GM12865 (cell line): Measurements from ENCODE around the gene XRCC2.
"Not testable (repeated sequence)": the region's sequence is repeated elsewhere in the genome, so short reads cannot be mapped to it uniquely, and the experiment has no call there.

Experiments
- DNase-seq: peaks from one replicate; pipeline ENCODE4 v3.0.0; 2010; ENCODE audit warnings: low read depth
- H3K4me3 ChIP-seq: 2 replicates; pipeline ENCODE4 v1.5.1; 2011; ENCODE audit warnings: mild to moderate bottlenecking, low read depth, low read length, control low read depth
- CTCF ChIP-seq: IDR thresholded peaks from 2 replicates; pipeline ENCODE4 v1.5.1; 2011; ENCODE audit warnings: low read length, control low read depth, low read depth, inconsistent platforms; ENCODE audit not compliant: insufficient read depth; ENCODE audit errors: missing control alignments

XRCC2 gene

GRCh38 chr7:152704796-152705384 is 28.9 kb upstream of the XRCC2 start:
- no peak for TF ChIP-seq CTCF
- no peak for DNase-seq
- no peak overlapping the region for H3K4me3 ChIP-seq

GRCh38 chr7:152699079-152699478 is 23.1 kb upstream of the XRCC2 start:
- no peak for TF ChIP-seq CTCF
- no peak for DNase-seq
- H3K4me3 ChIP-seq, result no peak overlapping the region

GRCh38 chr7:152697268-152697974 is 21.5 kb upstream of the XRCC2 start:
- H3K4me3 ChIP-seq, DNase-seq: not testable (repeated sequence)

- not testable (repeated sequence) for H3K4me3 ChIP-seq, DNase-seq
Observed at GRCh38 chr7:152692196-152692595, 16.3 kb upstream of the XRCC2 start.

GRCh38 chr7:152683297-152683696 is 7.4 kb upstream of the XRCC2 start:
- TF ChIP-seq CTCF, result no peak
- no peak for DNase-seq
- H3K4me3 ChIP-seq, result no peak overlapping the region

- DNase-seq, result no peak
- no peak for TF ChIP-seq CTCF
- no peak overlapping the region for H3K4me3 ChIP-seq
Observed at GRCh38 chr7:152677808-152678670, 2.1 kb upstream of the XRCC2 start.

GRCh38 chr7:152674860-152675758 is 832 bp downstream of the XRCC2 start:
- H3K4me3 ChIP-seq, result peak overlapping the region; percentile 98
- peak; percentile 44 for DNase-seq
- no peak for TF ChIP-seq CTCF
